Progenitor cell of endocrine pancreas (in vitro differentiated cells): ENCODE data around the gene NFATC2. TPM values are rescaled to one million over a fixed set of nuclear protein-coding genes. Genes with fewer than 3 reads are reported as not detected.
"Not testable (repeated sequence)": the region's sequence is repeated elsewhere in the genome, so short reads cannot be mapped to it uniquely, and the experiment has no call there.

ENCODE experiments used
- DNase-seq: peaks from one replicate; pipeline ENCODE4 v3.0.0; 2021; ENCODE audit warnings: low spot score; ENCODE audit not compliant: unreplicated experiment
- H3K27ac Mint-ChIP-seq: 2 replicates; pipeline ENCODE4 v1.8.0; 2021; ENCODE audit warnings: mild to moderate bottlenecking, moderate library complexity, mixed read lengths
- H3K27me3 Mint-ChIP-seq: 2 replicates; pipeline ENCODE4 v1.8.0; 2021; ENCODE audit warnings: mixed read lengths
- H3K36me3 Mint-ChIP-seq: 2 replicates; pipeline ENCODE4 v1.8.0; 2022; ENCODE audit warnings: mixed read lengths; ENCODE audit not compliant: insufficient read depth
- H3K4me1 Mint-ChIP-seq: 2 replicates; pipeline ENCODE4 v1.8.0; 2021; ENCODE audit warnings: low read depth, mixed read lengths
- H3K4me3 Mint-ChIP-seq: 2 replicates; pipeline ENCODE4 v1.8.0; 2021; ENCODE audit warnings: low read depth, mild to moderate bottlenecking, moderate library complexity, mixed read lengths
- H3K9me3 Mint-ChIP-seq: 2 replicates; pipeline ENCODE4 v1.8.0; 2021; ENCODE audit warnings: low read depth, mixed read lengths
- CTCF ChIP-seq: fragments of 200-600 bp; sonication (generic); IDR thresholded peaks from one replicate; pipeline ENCODE4 v1.5.0; 2021; ENCODE audit warnings: antibody characterized with exemption, mild to moderate bottlenecking; ENCODE audit not compliant: unreplicated experiment
- total RNA-seq: library from RNA; stranded (reverse); gene quantifications from 2 replicates; pipeline ENCODE4 v1.2.1, GENCODE V29; 2021

NFATC2 gene
- total RNA-seq, 1 donor from 2014 or later, result 11.2 TPM

- no peak for TF ChIP-seq CTCF
- Mint-ChIP-seq H3K9me3 (peaks cover 4% of the 10 kb centered on the region), H3K4me1 (no peaks in the 10 kb centered on the region), H3K27me3 (no peaks in the 10 kb centered on the region), H3K27ac (no peak overlapping the region), H3K36me3 (peaks cover 12% of the 10 kb centered on the region), H3K4me3 (no peak overlapping the region)
- no peak for DNase-seq
These were observed 61.8 kb downstream of the NFATC2 start for GRCh38 chr20:51480507-51481270.

- not testable (repeated sequence) for H3K4me1 Mint-ChIP-seq, H3K27ac Mint-ChIP-seq, DNase-seq, H3K4me3 Mint-ChIP-seq, H3K27me3 Mint-ChIP-seq, H3K9me3 Mint-ChIP-seq
- H3K36me3 Mint-ChIP-seq, result peaks cover 20% of the 10 kb centered on the region
These were observed 66.4 kb downstream of the NFATC2 start for GRCh38 chr20:51476106-51476505.

GRCh38 chr20:51473771-51474170 is 68.7 kb downstream of the NFATC2 start:
- H3K36me3 Mint-ChIP-seq, result peaks cover 25% of the 10 kb centered on the region
- no peaks in the 10 kb centered on the region for H3K27me3 Mint-ChIP-seq
- peaks cover 4% of the 10 kb centered on the region for H3K9me3 Mint-ChIP-seq
- no peak for DNase-seq
- no peak overlapping the region for H3K4me3 Mint-ChIP-seq
- no peak for TF ChIP-seq CTCF
- peaks cover 3% of the 10 kb centered on the region for H3K4me1 Mint-ChIP-seq
- no peak overlapping the region for H3K27ac Mint-ChIP-seq

- H3K9me3 Mint-ChIP-seq, result peaks cover 4% of the 10 kb centered on the region
- H3K27me3 Mint-ChIP-seq, result no peaks in the 10 kb centered on the region
- H3K4me3 Mint-ChIP-seq, result no peak overlapping the region
- TF ChIP-seq CTCF, result no peak
- no peak overlapping the region for H3K27ac Mint-ChIP-seq
- DNase-seq, result no peak
- peaks cover 3% of the 10 kb centered on the region for H3K4me1 Mint-ChIP-seq
- peaks cover 21% of the 10 kb centered on the region for H3K36me3 Mint-ChIP-seq
These were observed 69.3 kb downstream of the NFATC2 start for GRCh38 chr20:51473256-51473655.

GRCh38 chr20:51470907-51471411 is 71.6 kb downstream of the NFATC2 start:
- Mint-ChIP-seq H3K36me3 (peaks cover 22% of the 10 kb centered on the region), H3K4me3 (no peak overlapping the region), H3K27ac (no peak overlapping the region), H3K9me3 (no peaks in the 10 kb centered on the region), H3K27me3 (no peaks in the 10 kb centered on the region), H3K4me1 (peaks cover 3% of the 10 kb centered on the region)
- no peak for TF ChIP-seq CTCF
- no peak for DNase-seq

GRCh38 chr20:51470499-51470820 is 72.1 kb downstream of the NFATC2 start:
- H3K9me3 Mint-ChIP-seq, result no peaks in the 10 kb centered on the region
- H3K27ac Mint-ChIP-seq, result no peak overlapping the region
- DNase-seq, result no peak
- no peaks in the 10 kb centered on the region for H3K27me3 Mint-ChIP-seq
- peaks cover 3% of the 10 kb centered on the region for H3K4me1 Mint-ChIP-seq
- H3K36me3 Mint-ChIP-seq, result peaks cover 24% of the 10 kb centered on the region
- no peak for TF ChIP-seq CTCF
- no peak overlapping the region for H3K4me3 Mint-ChIP-seq
